ENCODE measurements around the gene PDLIM4.

The PDLIM4 gene

GRCh38 chr5:132218321-132218720 is 39.2 kb upstream of the PDLIM4 start:
- TF ChIP-seq POLR2AphosphoS5 (IDR thresholded peaks at IDR 0.05; ENCODE audit: low read depth, low read length) (no peak), SIN3A (IDR thresholded peaks at IDR 0.05; ENCODE audit: borderline replicate concordance, insufficient read depth, low read length) (no peak), TAF1 (IDR thresholded peaks at IDR 0.05; ENCODE audit: borderline replicate concordance, insufficient read depth, low read length) (no peak), FOXP2 (optimal IDR thresholded peaks at IDR 0.05; ENCODE audit: borderline replicate concordance, extremely low read depth, extremely low read length, insufficient read depth) (no peak), REST (IDR thresholded peaks at IDR 0.05; ENCODE audit: insufficient read depth in 1 of 2, low read depth in 2 of 2, low read length in 2 of 2) (no peak)

- TF ChIP-seq SIN3A (IDR thresholded peaks at IDR 0.05; ENCODE audit: borderline replicate concordance, insufficient read depth, low read length) = no peak
- TF ChIP-seq POLR2AphosphoS5 (IDR thresholded peaks at IDR 0.05; ENCODE audit: low read depth, low read length) = no peak
- no peak for TF ChIP-seq REST (IDR thresholded peaks at IDR 0.05; ENCODE audit: insufficient read depth in 1 of 2, low read depth in 2 of 2, low read length in 2 of 2)
- no peak for TF ChIP-seq TAF1 (IDR thresholded peaks at IDR 0.05; ENCODE audit: borderline replicate concordance, insufficient read depth, low read length)
- no peak for TF ChIP-seq FOXP2 (optimal IDR thresholded peaks at IDR 0.05; ENCODE audit: borderline replicate concordance, extremely low read depth, extremely low read length, insufficient read depth)
Measured at GRCh38 chr5:132219289-132219970, 38.1 kb upstream of the PDLIM4 start.

GRCh38 chr5:132219981-132220380 is 37.5 kb upstream of the PDLIM4 start:
- TF ChIP-seq SIN3A (IDR thresholded peaks at IDR 0.05; ENCODE audit: borderline replicate concordance, insufficient read depth, low read length) (no peak), POLR2AphosphoS5 (IDR thresholded peaks at IDR 0.05; ENCODE audit: low read depth, low read length) (no peak), REST (IDR thresholded peaks at IDR 0.05; ENCODE audit: insufficient read depth in 1 of 2, low read depth in 2 of 2, low read length in 2 of 2) (no peak), FOXP2 (optimal IDR thresholded peaks at IDR 0.05; ENCODE audit: borderline replicate concordance, extremely low read depth, extremely low read length, insufficient read depth) (no peak)

GRCh38 chr5:132220491-132220890 is 37.0 kb upstream of the PDLIM4 start:
- TF ChIP-seq SIN3A (IDR thresholded peaks at IDR 0.05; ENCODE audit: borderline replicate concordance, insufficient read depth, low read length) (no peak), FOXP2 (optimal IDR thresholded peaks at IDR 0.05; ENCODE audit: borderline replicate concordance, extremely low read depth, extremely low read length, insufficient read depth) (no peak)

GRCh38 chr5:132221781-132222648 is 35.5 kb upstream of the PDLIM4 start:
- TF ChIP-seq POLR2AphosphoS5 (IDR thresholded peaks at IDR 0.05; ENCODE audit: low read depth, low read length) = no peak
- no peak for TF ChIP-seq FOXP2 (optimal IDR thresholded peaks at IDR 0.05; ENCODE audit: borderline replicate concordance, extremely low read depth, extremely low read length, insufficient read depth)
- no peak for TF ChIP-seq SIN3A (IDR thresholded peaks at IDR 0.05; ENCODE audit: borderline replicate concordance, insufficient read depth, low read length)
- no peak for TF ChIP-seq REST (IDR thresholded peaks at IDR 0.05; ENCODE audit: insufficient read depth in 1 of 2, low read depth in 2 of 2, low read length in 2 of 2)
- TF ChIP-seq TAF1 (IDR thresholded peaks at IDR 0.05; ENCODE audit: borderline replicate concordance, insufficient read depth, low read length) = no peak
